Endothelial cell (in vitro differentiated cells): ENCODE results near the gene DVL2. TPM values are rescaled to one million over a fixed set of nuclear protein-coding genes. Genes with fewer than 3 reads are reported as not detected.

Experiments used
- DNase-seq: peaks from one replicate; pipeline ENCODE4 v3.0.0; 2021; ENCODE audit warnings: low spot score
- H3K27ac Mint-ChIP-seq: one replicate; pipeline ENCODE4 v1.8.0; 2021; ENCODE audit warnings: mixed read lengths, inconsistent platforms; ENCODE audit not compliant: unreplicated experiment
- H3K27me3 Mint-ChIP-seq: one replicate; pipeline ENCODE4 v1.8.0; 2021; ENCODE audit warnings: mild to moderate bottlenecking, moderate library complexity, mixed read lengths, inconsistent platforms; ENCODE audit not compliant: unreplicated experiment
- H3K36me3 Mint-ChIP-seq: one replicate; pipeline ENCODE4 v1.8.0; 2021; ENCODE audit warnings: mild to moderate bottlenecking, low read depth, mixed read lengths, inconsistent platforms; ENCODE audit not compliant: unreplicated experiment
- H3K4me1 Mint-ChIP-seq: one replicate; pipeline ENCODE4 v1.8.0; 2021; ENCODE audit warnings: mild to moderate bottlenecking, mixed read lengths, inconsistent platforms; ENCODE audit not compliant: unreplicated experiment
- H3K4me3 Mint-ChIP-seq: one replicate; pipeline ENCODE4 v1.8.0; 2021; ENCODE audit warnings: mild to moderate bottlenecking, mixed read lengths, inconsistent platforms; ENCODE audit not compliant: unreplicated experiment
- H3K9me3 Mint-ChIP-seq: one replicate; pipeline ENCODE4 v1.8.0; 2021; ENCODE audit warnings: mixed read lengths, inconsistent platforms; ENCODE audit not compliant: unreplicated experiment
- CTCF ChIP-seq: fragments of 200-600 bp; sonication (generic); IDR thresholded peaks from one replicate; pipeline ENCODE4 v1.5.0; 2021; ENCODE audit warnings: antibody characterized with exemption; ENCODE audit not compliant: unreplicated experiment
- total RNA-seq: library from RNA; stranded (reverse); fragmentation: NEBNext Ultra II Directional; extraction: Animal tissue kit (Norgen Biotek cat#: 25700); gene quantifications from one replicate; pipeline ENCODE4 v1.2.1, GENCODE V29; 2021; ENCODE audit not compliant: unreplicated experiment

Gene DVL2
- total RNA-seq, 1 donor from 2014 or later = 58.2 TPM

GRCh38 chr17:7262935-7263800 lies 28.9 kb upstream of the DVL2 start:
- Mint-ChIP-seq H3K4me1 (peaks cover 20% of the 10 kb centered on the region), H3K36me3 (peaks cover 6% of the 10 kb centered on the region), H3K4me3 (peak overlapping the region; percentile 96), H3K27ac (peak overlapping the region; percentile 80), H3K9me3 (no peaks in the 10 kb centered on the region), H3K27me3 (peaks cover 9% of the 10 kb centered on the region)
- no peak for TF ChIP-seq CTCF
- DNase-seq = peak; percentile 55

- TF ChIP-seq CTCF = no peak
- H3K4me1 Mint-ChIP-seq = peaks cover 20% of the 10 kb centered on the region
- peak within 1 kb of the TSS; percentile 96 for H3K4me3 Mint-ChIP-seq
- peak within 1 kb of the TSS; percentile 80 for H3K27ac Mint-ChIP-seq
- no peaks in the 10 kb centered on the region for H3K9me3 Mint-ChIP-seq
- DNase-seq = peak; percentile 26
- H3K36me3 Mint-ChIP-seq = peaks cover 6% of the 10 kb centered on the region
- peaks cover 9% of the 10 kb centered on the region for H3K27me3 Mint-ChIP-seq
Observed at GRCh38 chr17:7262192-7262934, 28.0 kb upstream of the DVL2 start, which contains the start of gene CLDN7. Gene CLDN7, minus strand, starts transcription at chr17:7262478. Its CDS starts 435 bp downstream, at chr17:7262043.

GRCh38 chr17:7261379-7262191 lies 27.3 kb upstream of the DVL2 start:
- Mint-ChIP-seq H3K4me3 (peak overlapping the region; percentile 93), H3K9me3 (no peaks in the 10 kb centered on the region), H3K36me3 (peaks cover 9% of the 10 kb centered on the region), H3K4me1 (peaks cover 17% of the 10 kb centered on the region), H3K27ac (peak overlapping the region; percentile 77), H3K27me3 (peaks cover 9% of the 10 kb centered on the region)
- TF ChIP-seq CTCF = no peak
- DNase-seq = peak; percentile 26

GRCh38 chr17:7260651-7261378 lies 26.5 kb upstream of the DVL2 start:
- Mint-ChIP-seq H3K4me3 (no peak overlapping the region), H3K27ac (no peak overlapping the region), H3K27me3 (peaks cover 11% of the 10 kb centered on the region), H3K36me3 (peaks cover 14% of the 10 kb centered on the region), H3K4me1 (peaks cover 17% of the 10 kb centered on the region), H3K9me3 (no peaks in the 10 kb centered on the region)
- DNase-seq = peak; percentile 31
- no peak for TF ChIP-seq CTCF
